CD4-positive, CD25-positive, alpha-beta regulatory T cell (primary cell): ENCODE data around the gene NEGR1. TPM values are rescaled to one million over a fixed set of nuclear protein-coding genes. Genes with fewer than 3 reads are reported as not detected.

ENCODE experiments used
- ATAC-seq, 2 donors: fragments of 150-1000 bp; cut with Tn5 transposase; one replicate each; pipeline ENCODE4 v1.10.0; 2021; ENCODE audit warnings: low read depth in 2 of 2, moderate number of reproducible peaks in 2 of 2, moderate library complexity in 1 of 2
- DNase-seq, 3 donors: peaks; one replicate each; pipeline versions ENCODE4 v3.0.0 to v3.0.0-alpha.2; 2012 to 2022; ENCODE audit warnings: mixed read lengths in 1 of 3
- H3K27ac ChIP-seq: one replicate; pipeline ENCODE4 v1.7.0; 2013; ENCODE audit warnings: mild to moderate bottlenecking, low read length; ENCODE audit not compliant: insufficient read depth, poor library complexity, severe bottlenecking
- H3K27me3 ChIP-seq: one replicate; pipeline ENCODE4 v1.7.0; 2013; ENCODE audit warnings: low read length; ENCODE audit not compliant: control insufficient read depth, insufficient read depth
- H3K36me3 ChIP-seq: one replicate; pipeline ENCODE4 v1.7.0; 2013; ENCODE audit warnings: mild to moderate bottlenecking, low read length, moderate library complexity; ENCODE audit not compliant: control insufficient read depth, insufficient read depth
- H3K4me1 ChIP-seq: 2 replicates; pipeline ENCODE4 v1.7.0; 2013; ENCODE audit warnings: mild to moderate bottlenecking, low read length; ENCODE audit not compliant: insufficient read depth, control insufficient read depth, poor library complexity, severe bottlenecking
- H3K4me3 ChIP-seq: one replicate; pipeline ENCODE4 v1.7.0; 2013; ENCODE audit warnings: low read depth, mild to moderate bottlenecking, low read length, moderate library complexity
- H3K9me3 ChIP-seq, 2 experiments: 1 replicate in 1 of 2; 2 replicates in 1 of 2; pipeline ENCODE4 v1.7.0; 2013; ENCODE audit warnings: low read length in 2 of 2, mild to moderate bottlenecking in 1 of 2, moderate library complexity in 1 of 2; ENCODE audit not compliant: control insufficient read depth in 2 of 2
- H3K27ac Mint-ChIP-seq, 3 donors: one replicate each; pipeline ENCODE4 v1.8.0; 2020 to 2022; ENCODE audit warnings: mild to moderate bottlenecking in 3 of 3, mixed read lengths in 3 of 3, moderate library complexity in 2 of 3
- H3K27me3 Mint-ChIP-seq: one replicate; pipeline ENCODE4 v1.8.0; 2022; ENCODE audit warnings: mild to moderate bottlenecking, mixed read lengths
- H3K36me3 Mint-ChIP-seq: one replicate; pipeline ENCODE4 v1.8.0; 2020; ENCODE audit warnings: mixed read lengths
- H3K4me1 Mint-ChIP-seq, 4 donors: one replicate each; pipeline ENCODE4 v1.8.0; 2020 to 2022; ENCODE audit warnings: mixed read lengths in 4 of 4, mild to moderate bottlenecking in 1 of 4
- H3K4me3 Mint-ChIP-seq, 4 donors: one replicate each; pipeline ENCODE4 v1.8.0; 2020 to 2022; ENCODE audit warnings: mild to moderate bottlenecking in 4 of 4, mixed read lengths in 4 of 4, moderate library complexity in 3 of 4
- H3K9me3 Mint-ChIP-seq, 7 donors: one replicate each; pipeline ENCODE4 v1.8.0; 2020 to 2022; ENCODE audit warnings: mixed read lengths in 7 of 7, mild to moderate bottlenecking in 3 of 7, moderate library complexity in 2 of 7
- polyA plus RNA-seq, 4 donors: library from polyadenylated mRNA; unstranded; fragments of 300-500 nt; fragmentation: Illumina TruSeq; gene quantifications; one replicate each; pipeline ENCODE4 v1.2.3, GENCODE V29; 2021
- total RNA-seq: library from RNA; stranded (reverse); gene quantifications from one replicate; pipeline ENCODE4 v1.2.3, GENCODE V29; 2022

Gene NEGR1
- total and polyA plus RNA-seq, 5 donors from 2014 or later: not detected

DNA sequence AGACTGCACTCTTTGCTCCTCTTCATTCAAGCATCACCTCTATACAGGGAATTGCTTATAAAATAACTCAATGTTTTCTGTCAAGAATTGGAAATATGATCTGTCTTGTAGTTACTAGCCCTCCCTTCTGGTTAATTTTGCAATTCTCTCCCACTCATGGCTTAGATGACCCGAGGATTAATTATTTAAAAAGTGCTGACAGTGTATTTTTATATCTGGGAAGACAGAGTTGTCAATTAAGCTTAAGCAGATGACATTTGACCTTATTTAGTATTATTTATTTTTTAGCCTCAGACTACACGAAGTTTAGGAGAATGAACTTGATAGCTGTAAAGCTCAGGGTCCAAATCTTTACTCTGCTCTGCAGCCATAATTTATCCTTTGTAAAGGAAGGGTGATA, 538.5 kb downstream of the NEGR1 start:
- Mint-ChIP-seq H3K4me1 (no peaks in the 10 kb centered on the region), H3K36me3 (no peaks in the 10 kb centered on the region), H3K27ac (no peak overlapping the region), H3K4me3 (no peak overlapping the region), H3K9me3 (peaks cover 0 to 15% (median 7%) of the 10 kb centered on the region in 7 donors), H3K27me3 (no peaks in the 10 kb centered on the region)
- H3K4me3 ChIP-seq: no peak overlapping the region
- DNase-seq (no peak), ATAC-seq (no peak)
- H3K9me3 ChIP-seq: peaks cover 0 to 4% of the 10 kb centered on the region in 2 experiments
- H3K36me3 ChIP-seq: no peaks in the 10 kb centered on the region
- no peaks in the 10 kb centered on the region for H3K27me3 ChIP-seq
- no peak overlapping the region for H3K27ac ChIP-seq
- no peaks in the 10 kb centered on the region for H3K4me1 ChIP-seq

GRCh38 chr1:71738910-71739309, 543.4 kb downstream of the NEGR1 start:
- Mint-ChIP-seq H3K36me3 (no peaks in the 10 kb centered on the region), H3K27me3 (no peaks in the 10 kb centered on the region), H3K9me3 (peaks cover 0 to 20% (median 10%) of the 10 kb centered on the region in 7 donors), H3K4me3 (no peak overlapping the region), H3K4me1 (no peaks in the 10 kb centered on the region), H3K27ac (no peak overlapping the region)
- ATAC-seq (no peak), DNase-seq (no peak)
- Histone ChIP-seq H3K27ac (no peak overlapping the region), H3K4me3 (no peak overlapping the region), H3K36me3 (no peaks in the 10 kb centered on the region), H3K9me3 (peaks cover 0 to 4% of the 10 kb centered on the region in 2 experiments), H3K27me3 (no peaks in the 10 kb centered on the region), H3K4me1 (no peaks in the 10 kb centered on the region)

DNA sequence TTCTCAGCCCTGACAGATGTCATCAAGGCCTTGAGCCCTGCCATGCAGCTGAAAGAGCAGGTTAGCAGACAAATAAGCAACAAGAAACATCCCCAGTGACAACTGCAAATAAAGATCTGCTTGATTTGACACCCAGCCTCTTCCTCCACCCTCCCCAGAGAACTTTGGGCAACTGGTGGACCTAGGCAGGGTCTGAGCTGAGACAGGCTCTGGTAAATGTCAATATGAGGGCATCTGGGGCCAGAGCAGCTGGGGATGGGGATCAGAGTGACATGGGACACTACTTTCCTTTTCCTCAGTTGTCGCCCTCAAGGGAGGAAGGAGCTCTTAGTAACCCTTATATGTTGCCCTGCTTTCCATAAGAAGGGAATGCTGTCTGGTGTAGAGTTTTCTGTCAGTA, 544.1 kb downstream of the NEGR1 start:
- ATAC-seq (no peak), DNase-seq (no peak)
- no peak overlapping the region for H3K27ac ChIP-seq
- peaks cover 0 to 22% (median 10%) of the 10 kb centered on the region in 7 donors for H3K9me3 Mint-ChIP-seq
- H3K27me3 Mint-ChIP-seq: no peaks in the 10 kb centered on the region
- H3K4me1 Mint-ChIP-seq: no peaks in the 10 kb centered on the region
- H3K27me3 ChIP-seq: no peaks in the 10 kb centered on the region
- H3K4me3 Mint-ChIP-seq: no peak overlapping the region
- H3K27ac Mint-ChIP-seq: no peak overlapping the region
- no peaks in the 10 kb centered on the region for H3K4me1 ChIP-seq
- H3K4me3 ChIP-seq: no peak overlapping the region
- no peaks in the 10 kb centered on the region for H3K36me3 ChIP-seq
- H3K36me3 Mint-ChIP-seq: no peaks in the 10 kb centered on the region
- H3K9me3 ChIP-seq: no peaks in the 10 kb centered on the region

- Histone ChIP-seq H3K27me3 (no peaks in the 10 kb centered on the region), H3K4me1 (no peaks in the 10 kb centered on the region), H3K36me3 (no peaks in the 10 kb centered on the region), H3K9me3 (no peaks in the 10 kb centered on the region), H3K4me3 (no peak overlapping the region), H3K27ac (no peak overlapping the region)
- Mint-ChIP-seq H3K27me3 (no peaks in the 10 kb centered on the region), H3K4me3 (no peak overlapping the region), H3K9me3 (peaks cover 0 to 27% (median 12%) of the 10 kb centered on the region in 7 donors), H3K4me1 (no peaks in the 10 kb centered on the region), H3K27ac (no peak overlapping the region), H3K36me3 (no peaks in the 10 kb centered on the region)
- ATAC-seq (no peak), DNase-seq (no peak)
Measured at GRCh38 chr1:71737768-71738167, 544.6 kb downstream of the NEGR1 start.

DNA sequence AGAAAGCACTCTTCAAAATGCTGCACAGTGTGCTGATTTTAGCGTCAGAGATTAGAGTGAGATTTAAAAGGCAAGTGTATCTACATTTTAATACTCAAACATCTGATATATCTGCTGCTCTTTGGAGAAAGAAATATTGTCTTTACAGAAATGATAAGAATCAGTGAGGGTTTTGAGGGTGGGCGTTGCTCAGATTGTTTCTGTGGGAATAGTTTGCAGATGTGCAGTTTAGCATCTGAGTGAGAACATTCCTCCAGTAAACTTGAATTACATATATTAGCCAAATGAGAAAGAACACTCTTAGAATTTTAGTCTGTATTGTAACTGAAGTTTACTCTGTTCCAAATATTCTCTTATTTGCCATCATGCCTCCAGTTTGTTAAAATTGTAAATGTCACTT, 549.2 kb downstream of the NEGR1 start:
- Histone ChIP-seq H3K4me1 (no peaks in the 10 kb centered on the region), H3K9me3 (no peaks in the 10 kb centered on the region), H3K27ac (no peak overlapping the region), H3K27me3 (no peaks in the 10 kb centered on the region), H3K4me3 (no peak overlapping the region), H3K36me3 (no peaks in the 10 kb centered on the region)
- no peaks in the 10 kb centered on the region for H3K4me1 Mint-ChIP-seq
- H3K27ac Mint-ChIP-seq: no peak overlapping the region
- H3K4me3 Mint-ChIP-seq: no peak overlapping the region
- no peak for DNase-seq
- ATAC-seq: no peak
- H3K9me3 Mint-ChIP-seq: peaks cover under 1 to 13% (median 4%) of the 10 kb centered on the region in 7 donors
- H3K36me3 Mint-ChIP-seq: no peaks in the 10 kb centered on the region
- H3K27me3 Mint-ChIP-seq: no peaks in the 10 kb centered on the region

DNA sequence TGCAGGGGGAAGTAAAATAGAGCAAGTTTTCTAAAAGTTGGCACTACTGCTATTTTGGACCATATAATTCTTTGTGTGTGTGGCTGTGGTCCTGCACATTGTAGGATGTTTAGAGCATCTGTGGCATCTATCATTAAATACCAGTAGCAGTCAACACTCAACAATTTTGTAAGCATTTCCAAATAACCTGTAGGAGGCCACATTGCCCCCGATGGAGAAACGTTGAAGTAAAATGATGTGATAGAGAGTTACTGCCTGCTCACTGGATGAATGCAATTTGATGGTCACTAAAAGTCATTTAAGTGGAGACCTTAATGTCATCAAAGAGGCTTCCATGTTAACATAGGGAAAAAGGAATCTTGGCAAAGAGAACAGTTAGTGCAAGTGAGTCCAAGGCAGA, 560.8 kb downstream of the NEGR1 start:
- no peaks in the 10 kb centered on the region for H3K27me3 ChIP-seq
- Mint-ChIP-seq H3K36me3 (no peaks in the 10 kb centered on the region), H3K27me3 (no peaks in the 10 kb centered on the region), H3K4me3 (no peak overlapping the region), H3K4me1 (no peaks in the 10 kb centered on the region), H3K9me3 (peaks cover 0 to 15% (median 4%) of the 10 kb centered on the region in 7 donors), H3K27ac (no peak overlapping the region)
- no peak overlapping the region for H3K27ac ChIP-seq
- H3K9me3 ChIP-seq: no peaks in the 10 kb centered on the region
- H3K4me3 ChIP-seq: no peak overlapping the region
- no peak for DNase-seq
- no peaks in the 10 kb centered on the region for H3K36me3 ChIP-seq
- no peaks in the 10 kb centered on the region for H3K4me1 ChIP-seq
- no peak for ATAC-seq

DNA sequence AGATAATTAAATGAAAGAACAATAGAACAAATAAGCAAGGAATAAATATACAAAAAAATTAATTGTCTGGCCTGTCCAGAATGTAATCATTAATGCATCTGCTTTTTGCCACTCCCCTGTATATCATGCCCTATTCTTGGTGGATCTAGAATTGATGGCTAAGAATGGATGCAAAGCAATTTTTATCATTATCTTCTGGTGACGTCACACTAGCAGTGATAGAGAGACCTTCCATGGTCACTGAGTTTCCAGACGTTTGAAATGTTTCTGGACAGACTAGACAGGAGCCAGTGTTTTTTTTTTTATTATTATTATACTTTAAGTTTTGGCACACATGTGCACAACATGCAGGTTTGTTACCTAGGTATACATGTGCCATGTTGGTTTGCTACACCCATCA, 563.0 kb downstream of the NEGR1 start:
- Mint-ChIP-seq H3K27me3 (no peaks in the 10 kb centered on the region), H3K4me1 (no peaks in the 10 kb centered on the region), H3K9me3 (peaks cover 0 to 19% (median 8%) of the 10 kb centered on the region in 7 donors), H3K36me3 (no peaks in the 10 kb centered on the region), H3K27ac (no peak overlapping the region), H3K4me3 (no peak overlapping the region)
- Histone ChIP-seq H3K27ac (no peak overlapping the region), H3K36me3 (no peaks in the 10 kb centered on the region), H3K27me3 (no peaks in the 10 kb centered on the region), H3K4me1 (no peaks in the 10 kb centered on the region), H3K4me3 (no peak overlapping the region), H3K9me3 (peaks cover 0 to 2% of the 10 kb centered on the region in 2 experiments)
- DNase-seq: no peak
- no peak for ATAC-seq

- Histone ChIP-seq H3K4me1 (no peaks in the 10 kb centered on the region), H3K27ac (no peak overlapping the region), H3K36me3 (no peaks in the 10 kb centered on the region), H3K4me3 (no peak overlapping the region), H3K9me3 (peaks cover 0 to 2% of the 10 kb centered on the region in 2 experiments), H3K27me3 (no peaks in the 10 kb centered on the region)
- Mint-ChIP-seq H3K36me3 (no peaks in the 10 kb centered on the region), H3K27ac (no peak overlapping the region), H3K4me1 (no peaks in the 10 kb centered on the region), H3K9me3 (peaks cover 0 to 19% (median 8%) of the 10 kb centered on the region in 7 donors), H3K4me3 (no peak overlapping the region), H3K27me3 (no peaks in the 10 kb centered on the region)
- ATAC-seq: no peak
- DNase-seq: no peak
Measured at GRCh38 chr1:71717186-71717585, 565.2 kb downstream of the NEGR1 start.
